HG03064 (cell line): ENCODE data around the gene SH2D4B.
A peak's percentile ranks its signal among the peaks of the same experiment; 100 is the strongest.

ENCODE experiments used
- ATAC-seq: cut with Tn5 transposase; IDR thresholded peaks from one replicate; pipeline ENCODE4 v1.9.1; 2021; ENCODE audit warnings: low read depth; ENCODE audit not compliant: unreplicated experiment

SH2D4B gene

DNA sequence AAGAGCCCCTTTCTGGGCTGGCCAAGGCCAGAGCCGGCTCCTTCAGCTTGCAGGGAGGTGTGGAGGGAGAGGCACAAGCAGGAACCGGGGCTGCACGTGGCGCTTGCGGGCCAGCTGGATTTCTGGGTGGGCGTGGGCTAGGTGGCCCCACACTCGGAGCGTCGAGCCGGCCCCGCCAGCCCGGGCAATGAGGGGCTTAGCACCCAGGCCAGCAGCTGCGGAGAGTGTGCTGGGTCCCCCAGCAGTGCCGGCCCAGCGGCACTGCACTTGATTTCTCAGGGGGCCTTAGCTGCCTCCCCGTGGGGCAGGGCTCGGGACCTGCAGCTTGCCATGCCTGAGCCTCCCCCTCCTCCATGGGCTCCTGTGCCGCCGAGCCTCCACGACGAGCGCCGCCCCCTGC lies 48.1 kb downstream of the SH2D4B start:
- no peak for ATAC-seq

DNA sequence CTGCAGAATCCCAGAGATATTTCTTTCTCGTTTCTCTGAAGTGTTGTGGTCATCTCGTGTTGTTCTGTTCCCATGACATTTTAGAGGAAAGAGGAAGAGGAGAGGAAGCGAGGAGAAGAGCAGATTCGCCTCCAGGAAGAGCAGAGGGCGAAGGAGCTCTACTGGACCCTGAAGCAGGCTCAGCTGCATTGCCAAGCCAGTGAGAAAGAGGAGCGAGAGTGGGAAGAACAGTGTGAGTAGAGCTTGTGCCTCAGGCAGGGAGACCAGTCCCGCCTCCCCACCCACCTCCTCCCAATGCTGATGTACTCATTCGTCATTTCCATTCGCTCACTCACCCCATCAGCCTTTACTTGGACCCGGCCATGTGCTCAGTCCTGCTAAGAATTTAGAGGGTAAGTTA lies 50.8 kb downstream of the SH2D4B start:
- no peak for ATAC-seq

DNA sequence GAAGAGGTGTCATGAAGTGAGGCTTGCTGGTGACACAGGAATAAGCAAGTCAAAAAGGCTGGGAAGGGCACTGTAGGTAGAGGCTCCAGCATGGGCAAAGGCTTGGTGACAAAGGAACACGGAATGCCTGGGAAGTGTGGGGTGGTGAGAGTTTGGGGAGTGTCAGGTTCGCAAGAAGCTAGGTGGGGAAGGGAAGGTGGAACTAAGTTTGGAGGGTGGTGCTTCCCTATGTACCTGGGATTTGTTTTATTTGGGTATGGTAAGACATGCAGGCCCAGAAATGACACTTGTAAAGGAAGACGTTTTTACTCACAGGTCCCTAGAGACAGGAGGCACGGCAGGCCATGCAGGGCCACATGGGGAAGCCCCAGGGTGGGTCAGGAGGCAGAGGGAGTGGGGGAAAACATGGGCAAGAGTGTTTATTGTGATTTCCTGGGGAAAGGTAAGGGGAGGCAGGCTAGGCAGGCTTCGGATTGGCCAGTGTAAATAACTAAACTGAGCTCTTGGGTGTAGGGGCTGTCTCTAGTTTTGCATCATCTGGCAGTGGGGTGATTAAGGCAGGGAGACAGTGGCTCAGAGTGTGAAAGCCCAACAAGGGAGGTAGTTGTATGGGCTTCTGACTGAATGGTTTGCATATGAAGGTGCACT lies 52.1 kb downstream of the SH2D4B start:
- peak; percentile 94 for ATAC-seq

DNA sequence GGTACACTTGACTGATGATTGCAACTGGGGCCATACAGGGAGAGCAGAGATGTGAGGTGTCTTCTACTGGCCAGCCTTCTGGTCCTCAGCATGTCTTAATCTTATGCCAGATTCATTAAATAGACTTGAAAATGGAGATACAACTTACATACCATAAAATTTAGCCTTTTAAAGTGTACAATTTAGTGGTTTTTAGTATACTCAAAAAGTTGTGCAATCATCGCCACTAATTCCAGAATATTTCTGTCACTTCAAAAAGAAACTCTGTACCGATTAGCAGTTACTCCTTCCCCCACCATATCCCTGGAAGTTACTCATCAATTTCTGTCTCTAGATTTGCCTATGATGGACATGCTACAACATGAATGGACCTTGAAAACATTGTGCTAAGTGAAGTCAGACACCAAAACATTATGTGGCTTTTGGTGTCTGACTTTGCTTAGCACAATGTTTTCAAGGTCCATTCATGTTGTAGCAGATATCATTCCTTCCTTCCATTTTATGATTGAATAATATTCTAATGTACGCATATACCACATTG lies 53.0 kb downstream of the SH2D4B start:
- ATAC-seq, result no peak

DNA sequence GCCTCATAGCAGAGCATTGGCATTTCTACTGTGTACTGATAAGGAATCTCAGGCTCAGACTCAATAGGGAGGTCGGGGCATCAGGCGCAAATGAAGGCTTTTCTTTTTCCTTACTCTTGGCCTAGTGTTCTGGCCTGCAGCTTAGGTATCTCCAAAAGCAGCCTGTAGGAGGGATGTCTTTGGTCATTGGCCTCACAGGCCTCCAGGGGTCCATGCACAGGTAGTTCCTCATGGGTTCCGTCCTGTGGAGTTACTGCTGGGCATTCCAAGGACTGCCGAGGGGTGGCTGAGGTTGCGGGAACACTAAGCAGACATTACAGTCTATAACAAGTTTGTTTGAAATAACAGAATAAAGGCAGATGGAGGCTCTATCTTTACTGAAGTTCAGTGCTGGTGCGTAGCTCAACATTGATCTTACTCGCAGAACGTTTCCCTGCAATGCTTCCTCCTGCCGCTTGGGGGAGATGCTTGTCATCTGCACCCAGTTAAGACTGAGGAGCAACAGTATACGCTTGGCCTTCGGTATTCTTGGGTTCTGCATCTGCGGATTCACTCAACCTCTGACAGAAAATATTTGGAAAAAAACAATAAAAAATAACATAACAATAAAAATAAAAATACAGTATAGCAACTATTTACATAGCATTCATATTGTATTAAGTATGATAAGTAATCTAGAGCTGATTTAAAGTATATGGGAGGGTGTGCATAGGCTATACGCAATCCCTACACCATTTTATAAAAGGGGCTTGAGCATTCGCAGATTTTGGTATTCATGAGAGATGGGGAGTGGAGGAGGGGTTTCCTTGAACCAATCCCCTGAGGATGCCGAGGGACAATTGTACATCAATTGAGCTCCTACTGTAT lies 58.9 kb downstream of the SH2D4B start:
- ATAC-seq, result no peak

DNA sequence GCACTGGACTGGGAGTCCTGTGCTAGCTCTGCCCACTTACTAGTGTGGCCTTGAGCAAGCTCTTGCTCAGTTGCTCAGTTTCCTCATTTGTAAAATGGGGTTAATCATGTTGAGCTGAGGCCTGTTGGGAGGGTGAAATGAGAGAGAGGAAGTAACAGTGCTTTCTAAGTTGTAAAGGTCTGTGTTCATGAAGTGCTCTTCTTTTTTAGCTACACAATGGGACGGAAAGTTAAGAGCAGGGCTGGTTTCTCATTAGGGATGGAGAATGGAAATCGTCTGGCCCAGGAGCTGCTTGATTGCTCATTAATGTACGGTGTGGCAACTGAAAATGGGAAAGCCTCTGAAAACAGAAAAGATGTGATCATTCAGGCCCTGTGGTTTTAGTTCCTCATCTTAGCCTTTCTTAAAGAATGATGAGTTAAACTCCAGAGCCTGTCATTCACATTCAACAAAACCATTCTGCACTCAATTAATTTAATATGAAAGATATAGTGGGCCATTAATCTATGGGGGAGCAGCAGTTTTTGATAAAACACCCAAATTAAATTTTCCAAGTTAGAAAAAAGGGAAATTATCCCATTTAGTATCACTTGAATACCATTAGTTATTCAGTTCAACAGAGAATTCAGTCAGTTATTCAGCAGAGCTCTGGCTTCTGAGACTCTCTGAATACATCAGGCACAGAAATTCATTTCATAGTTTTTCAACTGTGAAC lies 60.5 kb downstream of the SH2D4B start:
- ATAC-seq, result peak; percentile 66

DNA sequence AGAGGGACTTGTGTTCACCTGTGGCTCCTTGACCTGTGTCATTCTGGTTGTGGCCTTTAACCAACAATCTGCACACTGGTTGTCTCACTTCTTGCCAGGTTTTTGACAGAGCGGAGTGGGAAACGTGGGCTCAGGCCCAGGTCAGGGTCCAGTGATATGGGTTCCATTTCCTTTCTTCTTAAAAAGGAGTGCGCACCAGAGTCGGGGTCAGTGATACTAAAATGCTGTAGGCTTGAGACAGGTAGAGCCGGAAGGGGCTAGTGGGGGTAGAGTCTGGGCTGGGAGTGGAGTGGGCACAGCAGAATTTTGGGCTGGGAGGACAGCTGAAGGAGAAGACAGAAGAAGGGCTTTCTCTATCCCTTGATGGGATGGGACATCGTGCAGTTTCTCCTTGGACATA lies 61.2 kb downstream of the SH2D4B start:
- ATAC-seq, result no peak

DNA sequence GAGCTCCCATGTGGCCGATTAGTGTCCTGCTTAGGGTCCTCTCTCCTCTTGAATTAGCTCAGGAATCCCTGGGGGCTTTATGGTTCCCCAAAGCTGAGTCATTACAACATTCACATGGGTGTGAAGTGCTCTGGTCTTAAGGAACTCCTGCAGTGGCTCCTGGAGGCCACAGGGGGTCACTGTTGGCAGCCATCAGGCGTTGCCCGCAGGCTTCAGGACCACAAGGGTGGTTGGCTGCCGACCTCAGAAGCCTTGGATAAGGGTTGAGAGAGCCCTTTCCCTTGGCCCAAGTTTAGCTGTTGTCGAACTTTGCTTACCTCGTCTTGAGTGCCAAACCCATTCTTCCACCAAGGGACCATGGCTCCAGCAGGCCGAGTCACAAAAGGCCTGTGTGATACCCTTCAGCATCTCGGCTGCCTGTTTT lies 61.7 kb downstream of the SH2D4B start:
- peak; percentile 51 for ATAC-seq

DNA sequence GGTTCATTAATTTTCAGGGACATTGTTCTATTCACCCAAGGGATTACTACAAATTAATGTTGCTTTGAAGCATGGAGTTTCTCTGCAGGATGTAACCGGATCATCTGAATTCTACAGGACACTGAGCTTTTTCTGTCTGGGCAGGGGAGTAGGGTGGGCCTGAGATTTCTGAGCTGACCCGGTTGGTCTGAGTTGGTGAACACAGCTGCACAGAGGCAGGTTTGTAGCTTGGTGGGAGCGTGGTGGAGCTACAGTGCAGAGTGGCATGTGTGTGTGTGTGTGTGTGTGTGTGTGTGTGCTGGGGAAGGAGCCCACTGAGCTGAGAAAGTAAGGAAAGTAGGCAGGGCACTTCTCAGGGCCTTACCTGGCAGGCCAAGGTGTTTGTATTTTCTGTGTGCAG lies 62.6 kb downstream of the SH2D4B start:
- no peak for ATAC-seq

DNA sequence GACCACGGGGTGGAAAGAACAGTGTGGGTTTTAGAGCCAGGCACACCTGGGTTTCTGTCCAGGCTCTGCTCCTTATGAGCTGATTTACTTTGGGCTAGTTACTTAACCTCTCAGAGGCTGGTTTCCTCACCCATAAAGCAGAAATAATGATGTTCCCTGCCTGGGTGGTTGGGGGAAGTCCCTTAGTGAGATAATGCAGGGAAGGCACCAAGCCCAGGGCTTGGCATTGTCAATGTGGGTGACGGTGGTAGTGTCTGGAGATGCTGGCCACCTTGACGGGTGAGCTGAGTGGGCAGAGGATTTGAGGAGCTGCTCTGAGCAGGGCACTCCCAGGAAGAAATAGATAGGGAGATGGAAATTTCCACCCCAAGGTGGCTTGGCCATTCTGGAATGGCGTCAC lies 65.2 kb downstream of the SH2D4B start:
- ATAC-seq, result no peak

DNA sequence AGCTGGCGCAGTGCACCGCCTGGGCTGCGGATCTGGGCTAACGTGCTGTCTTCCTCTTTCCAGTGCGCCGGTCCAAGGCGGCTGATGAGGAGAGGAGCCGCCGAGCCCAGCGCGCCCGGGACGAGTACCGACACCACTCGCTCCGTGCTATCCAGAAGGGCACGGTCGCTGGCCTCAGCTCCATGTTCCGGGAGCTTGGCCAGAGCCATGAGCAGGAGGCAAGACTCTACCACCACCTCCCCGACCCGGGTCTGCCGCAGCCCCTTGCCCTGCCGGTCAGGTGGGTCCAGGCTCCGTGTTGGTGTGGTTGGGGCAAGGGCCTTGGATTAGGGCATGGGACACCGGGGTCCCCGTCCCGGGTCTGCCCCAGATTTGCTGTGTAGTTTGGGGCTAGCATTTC lies 65.8 kb downstream of the SH2D4B start:
- ATAC-seq, result no peak

DNA sequence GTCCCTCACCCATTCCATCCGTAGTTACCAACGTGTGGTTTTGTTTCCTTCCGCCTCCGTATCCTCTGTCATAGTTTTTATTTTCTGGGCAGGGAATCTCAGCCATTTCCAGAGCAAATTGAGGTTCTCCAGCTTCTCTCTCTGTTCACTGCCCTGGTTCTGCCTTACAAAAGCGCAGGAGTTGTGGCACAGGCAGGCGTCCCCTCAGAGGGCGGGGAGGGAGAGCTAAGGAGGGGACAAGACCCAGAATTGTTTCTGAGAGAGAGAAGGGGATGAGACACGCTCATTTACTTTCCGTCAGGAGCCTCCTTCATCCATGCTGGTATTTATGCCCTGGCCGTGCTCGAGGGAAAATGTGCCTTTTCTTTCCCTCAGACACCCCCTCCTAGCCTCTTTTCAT lies 71.0 kb downstream of the SH2D4B start:
- no peak for ATAC-seq

DNA sequence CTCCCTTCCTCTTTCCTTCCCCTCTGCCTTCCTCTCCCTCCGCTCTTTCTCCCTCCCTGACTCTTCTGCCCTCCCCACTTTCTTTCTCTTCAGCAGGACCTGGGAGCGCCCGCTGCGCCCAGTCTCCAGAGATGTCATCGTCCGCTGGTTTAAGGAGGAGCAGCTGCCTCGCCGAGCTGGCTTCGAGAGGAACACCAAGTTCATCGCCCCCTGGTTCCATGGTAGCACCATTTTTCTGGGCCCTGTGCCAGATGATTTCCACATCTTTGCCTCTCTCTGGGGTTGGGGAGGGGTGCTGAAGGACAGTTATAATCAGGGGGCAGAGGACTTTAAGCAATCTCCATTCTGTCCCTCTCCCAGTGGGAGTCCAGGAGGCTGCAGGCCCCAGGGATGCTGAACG lies 71.6 kb downstream of the SH2D4B start:
- no peak for ATAC-seq

DNA sequence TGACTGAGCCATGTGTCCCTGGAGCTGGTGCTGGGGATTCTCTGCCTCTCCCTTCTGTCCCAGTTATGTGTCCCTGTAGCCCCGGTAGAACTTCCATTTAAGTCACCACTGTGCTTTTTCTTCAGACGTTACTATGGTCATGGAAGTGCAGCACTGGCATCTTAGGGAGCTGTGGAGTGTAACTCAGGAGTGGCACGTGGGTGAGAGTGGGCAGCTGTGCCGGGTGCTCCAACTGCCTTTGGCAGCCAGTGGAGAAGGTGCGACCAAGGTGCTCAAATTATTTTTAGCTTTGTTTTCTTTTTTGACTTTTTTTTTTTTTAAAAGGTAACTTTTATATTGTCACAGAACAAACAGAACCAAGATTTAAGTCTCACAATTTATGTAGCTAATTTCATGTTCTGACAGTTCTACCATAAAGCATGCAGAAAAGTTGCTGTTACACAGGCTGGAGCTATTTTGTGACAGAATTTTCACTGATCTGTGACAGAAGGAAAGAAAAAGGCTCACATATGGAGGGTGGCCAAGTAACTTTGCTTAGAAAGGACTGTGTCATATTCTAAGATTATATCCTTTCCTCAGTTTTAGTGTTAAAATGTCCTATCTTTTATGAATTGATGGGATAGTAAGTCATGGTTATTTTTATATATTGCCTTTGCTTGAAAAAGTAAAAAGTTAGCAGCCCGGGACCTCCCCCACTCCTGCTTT lies 73.9 kb downstream of the SH2D4B start:
- no peak for ATAC-seq

DNA sequence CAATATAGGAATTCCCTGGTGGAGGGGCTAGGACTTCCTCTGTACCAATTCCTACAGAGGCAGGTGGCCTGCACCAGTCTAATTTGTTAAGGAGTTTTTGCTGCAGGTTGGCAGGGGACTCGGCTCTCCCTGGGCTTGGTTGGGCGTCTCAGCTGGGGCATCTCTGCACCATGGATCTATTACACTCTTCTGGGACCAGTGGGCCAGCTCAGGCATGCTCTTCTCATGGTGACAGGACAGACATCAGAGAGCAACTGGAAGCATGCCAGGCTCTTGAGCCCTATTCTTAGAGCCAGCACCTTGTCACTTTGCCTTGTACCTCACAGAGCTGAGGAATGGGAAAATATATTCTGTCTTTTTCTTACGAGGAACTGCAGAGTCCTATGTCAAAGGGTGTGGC lies 74.6 kb downstream of the SH2D4B start:
- no peak for ATAC-seq

DNA sequence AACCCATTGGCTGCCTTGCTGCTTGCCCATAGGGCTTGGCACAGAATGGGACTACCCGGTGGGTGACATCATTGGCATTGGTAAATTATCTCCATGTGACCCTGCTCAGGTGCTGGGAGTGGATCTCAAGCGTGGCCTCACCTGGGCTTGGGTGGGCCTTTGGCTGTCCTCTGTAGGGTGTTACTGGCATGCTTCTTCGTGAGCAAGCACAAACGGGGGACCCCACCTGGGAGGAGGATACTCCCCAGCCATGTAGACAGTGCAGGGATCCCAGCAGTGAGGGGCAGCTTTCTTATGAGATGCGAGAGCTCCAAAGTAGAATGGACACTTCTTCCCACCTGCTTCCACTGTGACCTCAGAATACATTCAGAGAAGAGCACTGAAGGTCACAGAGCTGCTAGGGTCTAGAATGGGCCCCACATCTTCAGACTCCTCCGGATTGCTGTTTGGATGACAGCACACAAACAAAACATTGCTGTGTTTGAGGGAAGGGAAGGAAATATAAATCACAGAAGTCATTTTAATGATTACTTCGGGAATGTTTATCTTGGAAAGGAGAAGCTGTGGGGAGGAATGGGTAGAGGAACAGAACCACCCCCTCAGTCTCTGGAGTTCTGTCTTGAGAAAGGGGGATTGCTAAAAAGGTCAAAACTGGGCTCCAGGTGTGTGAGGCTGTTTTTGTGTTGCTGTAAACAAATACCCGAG lies 75.9 kb downstream of the SH2D4B start:
- ATAC-seq, result no peak

DNA sequence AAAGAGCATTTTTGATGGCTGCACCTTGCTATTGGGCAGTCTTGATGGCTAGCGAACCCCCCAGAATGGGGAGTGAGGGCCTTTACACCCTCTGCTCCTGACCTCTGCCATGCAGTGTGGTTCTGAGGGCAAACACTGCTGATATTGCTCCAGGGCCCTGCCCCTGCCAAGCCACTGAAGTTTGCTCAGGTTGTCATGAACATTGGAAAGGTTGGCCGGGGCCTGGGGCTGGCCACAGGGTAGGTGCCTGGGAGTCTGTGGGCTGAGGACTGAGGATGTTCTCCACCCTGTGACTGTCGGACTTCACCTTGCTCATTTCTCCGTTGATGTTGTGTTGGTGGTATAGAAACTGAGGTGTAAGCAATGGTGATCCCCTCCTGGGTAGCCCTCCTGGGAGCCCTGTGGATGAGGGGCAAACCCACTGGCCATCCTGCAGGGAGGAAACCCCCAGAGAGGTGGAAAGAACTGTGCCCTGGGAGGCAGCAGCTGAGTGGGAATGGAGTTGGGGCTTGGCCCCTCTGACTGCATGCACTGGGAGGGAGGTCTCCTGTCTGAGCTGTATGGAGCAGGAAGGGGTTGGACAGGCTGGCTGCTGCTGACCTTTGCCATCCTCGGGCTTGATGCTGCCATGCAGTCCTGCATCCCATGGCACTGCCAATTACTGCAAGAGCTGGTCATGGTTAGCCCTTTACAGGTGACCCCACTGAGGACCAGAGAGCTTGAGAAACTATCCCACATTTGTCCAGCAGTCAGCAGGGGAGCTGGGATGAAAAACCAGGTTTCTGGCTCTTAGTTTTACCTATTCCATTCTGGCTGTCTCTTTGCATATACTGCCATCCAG lies 77.1 kb downstream of the SH2D4B start:
- ATAC-seq, result no peak

DNA sequence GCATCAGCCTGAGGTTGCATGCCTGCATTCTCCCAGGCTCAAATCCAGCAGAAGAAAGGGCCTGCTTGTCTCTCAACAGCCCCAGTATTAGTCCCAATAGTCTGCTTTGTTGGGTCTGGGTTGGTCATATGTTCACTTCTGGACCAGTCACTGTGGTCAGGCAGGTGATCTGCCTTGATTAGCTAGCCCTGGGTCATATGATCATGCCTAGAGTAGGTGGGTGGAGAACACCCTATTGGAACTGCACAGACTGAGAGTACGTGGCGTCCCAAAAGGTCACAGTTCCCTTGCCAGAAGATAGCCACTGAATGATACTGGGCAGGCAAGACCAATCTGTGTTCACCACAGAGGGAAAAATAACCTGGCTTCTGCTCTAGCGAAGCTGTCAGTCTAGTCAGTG lies 80.1 kb downstream of the SH2D4B start:
- no peak for ATAC-seq

DNA sequence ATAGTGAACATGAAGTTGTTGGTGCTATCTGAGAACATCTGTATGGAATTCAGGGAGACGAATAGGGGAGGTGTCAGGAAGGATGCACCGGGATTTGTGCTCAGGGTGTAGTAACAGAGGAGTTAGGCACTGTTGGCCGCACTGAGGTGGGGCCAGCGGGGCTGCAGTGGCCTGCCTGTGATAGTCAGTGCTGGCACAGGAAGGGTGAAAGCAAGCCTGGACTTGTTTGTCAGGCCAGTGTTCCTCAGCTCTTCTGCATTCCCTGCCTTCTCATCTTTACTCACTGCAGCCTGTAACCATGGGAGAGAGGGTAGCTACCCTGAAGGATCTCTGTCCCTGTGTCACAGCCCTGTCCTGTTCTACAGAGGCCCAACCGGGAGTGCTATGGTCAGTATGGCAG lies 81.3 kb downstream of the SH2D4B start:
- no peak for ATAC-seq
